HEK293T (cell line): ENCODE results near the gene ANKRD35.

Source experiments
- ELF4 ChIP-seq: fragments of 450-650 bp; IDR thresholded peaks from 2 replicates; pipeline ENCODE4 v1.6.1; 2017; ENCODE audit warnings: antibody characterized with exemption
- PKNOX1 ChIP-seq: fragments of 450-650 bp; IDR thresholded peaks from 2 replicates; pipeline ENCODE4 v1.6.1; 2016
- TARDBP ChIP-seq: fragments of 450-650 bp; IDR thresholded peaks from 2 replicates; pipeline ENCODE4 v1.6.1; 2016

- TF ChIP-seq PKNOX1 (no peak), ELF4 (no peak), TARDBP (no peak)
These were observed 27.3 kb downstream of the ANKRD35 start for GRCh38 chr1:145858238-145858900.
